ENCODE measurements around the gene CDPF1. TPM values are rescaled to one million over a fixed set of nuclear protein-coding genes. Genes with fewer than 3 reads are reported as not detected.
"Not testable (repeated sequence)": the region's sequence is repeated elsewhere in the genome, so short reads cannot be mapped to it uniquely, and the experiment has no call there.

Gene CDPF1
- total and polyA plus RNA-seq, 2 donors (not counting 3 experiments of a cell fraction or from before 2014, with no cell fraction given): 9.7 to 9.9 TPM

GRCh38 chr22:46201059-46201757 is 48.9 kb downstream of the CDPF1 start:
- no peak overlapping the region for H2AFZ ChIP-seq (ENCODE audit: low read depth, low read length)

GRCh38 chr22:46198806-46199205 is 51.3 kb downstream of the CDPF1 start:
- dilution Hi-C loops (cut with MboI; ENCODE audit: extremely low pct_ligation_motif_present, low sequenced_read_pairs); H3K27me3 ChIP-seq (ENCODE audit: control insufficient read depth in 2 of 2, insufficient read depth in 2 of 2, low read length in 2 of 2); H3K4me1 ChIP-seq (ENCODE audit: control insufficient read depth, extremely low read depth, insufficient read depth, low read length); H3K79me2 ChIP-seq (ENCODE audit: control insufficient read depth, insufficient read depth, low read length); H3K36me3 ChIP-seq (ENCODE audit: control insufficient read depth in 2 of 2, extremely low read depth in 1 of 2, insufficient read depth in 2 of 2, low read length in 2 of 2); BruUV-seq (replicated peaks); intact Hi-C loops (cut with micrococcal nuclease); CTCF ChIA-PET; H3K9ac ChIP-seq (replicated peaks; ENCODE audit: extremely low read depth, insufficient read depth, low read length); H2AFZ ChIP-seq (ENCODE audit: low read depth, low read length); H4K20me1 ChIP-seq (replicated peaks; ENCODE audit: control insufficient read depth, extremely low read depth, insufficient read depth, low read length); DNase-seq (ENCODE audit: low read depth, low spot score); H3K9me3 ChIP-seq (replicated peaks; ENCODE audit: control insufficient read depth, insufficient read depth, low read length); FAIRE-seq; POLR2A ChIA-PET; H3K9me1 ChIP-seq (replicated peaks; ENCODE audit: control insufficient read depth, extremely low read depth, insufficient read depth, low read length); H3K4me3 ChIP-seq (replicated peaks in 1 of 3; ENCODE audit: insufficient read depth in 1 of 3, low read depth in 1 of 3, low read length in 3 of 3); H3K27ac ChIP-seq (ENCODE audit: insufficient read depth, low read depth, low read length); H3K4me2 ChIP-seq (ENCODE audit: insufficient read depth, low read length): not testable (repeated sequence)

More at GRCh38 chr22:46201059-46201757, 48.9 kb downstream of the CDPF1 start:
- no peak overlapping the region for H3K4me3 ChIP-seq (replicated peaks in 1 of 3; ENCODE audit: insufficient read depth in 1 of 3, low read depth in 1 of 3, low read length in 3 of 3)
- BruUV-seq (replicated peaks): no TSS peak
- no peaks in the 10 kb centered on the region for H4K20me1 ChIP-seq (replicated peaks; ENCODE audit: control insufficient read depth, extremely low read depth, insufficient read depth, low read length)
- H3K36me3 ChIP-seq (ENCODE audit: control insufficient read depth in 2 of 2, extremely low read depth in 1 of 2, insufficient read depth in 2 of 2, low read length in 2 of 2): no peaks in the 10 kb centered on the region
- intact Hi-C loops (cut with micrococcal nuclease) (no loop called here), dilution Hi-C loops (cut with MboI; ENCODE audit: extremely low pct_ligation_motif_present, low sequenced_read_pairs) (no loop called here)
- DNase-seq (ENCODE audit: low read depth, low spot score) (no peak), FAIRE-seq (no peak)
- no peak overlapping the region for H3K9ac ChIP-seq (replicated peaks; ENCODE audit: extremely low read depth, insufficient read depth, low read length)
- CTCF ChIA-PET: no interaction called here
- H3K9me3 ChIP-seq (replicated peaks; ENCODE audit: control insufficient read depth, insufficient read depth, low read length): no peaks in the 10 kb centered on the region
- POLR2A ChIA-PET: no interaction called here
- no peaks in the 10 kb centered on the region for H3K9me1 ChIP-seq (replicated peaks; ENCODE audit: control insufficient read depth, extremely low read depth, insufficient read depth, low read length)
- no peaks in the 10 kb centered on the region for H3K4me1 ChIP-seq (ENCODE audit: control insufficient read depth, extremely low read depth, insufficient read depth, low read length)
- no peak overlapping the region for H3K4me2 ChIP-seq (ENCODE audit: insufficient read depth, low read length)
- H3K27ac ChIP-seq (ENCODE audit: insufficient read depth, low read depth, low read length): no peak overlapping the region
- TF ChIP-seq EZH2 (IDR thresholded peaks at IDR 0.05; ENCODE audit: borderline replicate concordance, low read depth, low read length, severe bottlenecking): no peak
- H3K79me2 ChIP-seq (ENCODE audit: control insufficient read depth, insufficient read depth, low read length): no peaks in the 10 kb centered on the region
- H3K27me3 ChIP-seq (ENCODE audit: control insufficient read depth in 2 of 2, insufficient read depth in 2 of 2, low read length in 2 of 2): no peaks in the 10 kb centered on the region

Measured in endothelial cell of umbilical vein (primary cell).